NOMO-1 treated with DMSO at 0.1 percent for 48 hours (cell line): ENCODE results near the gene MTCH2.
"Not testable (repeated sequence)": the region's sequence is repeated elsewhere in the genome, so short reads cannot be mapped to it uniquely, and the experiment has no call there.

Experiments
- DNase-seq: peaks from one replicate; lab custom pipeline; 2025; ENCODE audit not compliant: unreplicated experiment; lab: John Stamatoyannopoulos, UW

MTCH2 gene

GRCh38 chr11:47642099-47642855 lies at the start of gene MTCH2:
Gene MTCH2 (minus strand): TSS chr11:47642559. CDS start chr11:47642465, 94 bp downstream.
- DNase-seq, result peak; percentile 96

- DNase-seq, result no peak
Observed at GRCh38 chr11:47691979-47692378, 49.6 kb upstream of the MTCH2 start.

- DNase-seq, result no peak
Observed at GRCh38 chr11:47689480-47689879, 47.1 kb upstream of the MTCH2 start.

- DNase-seq, result no peak
Observed at GRCh38 chr11:47688991-47689390, 46.6 kb upstream of the MTCH2 start.

- peak; percentile 50 for DNase-seq
Observed at GRCh38 chr11:47688111-47688510, 45.8 kb upstream of the MTCH2 start.

- not testable (repeated sequence) for DNase-seq
Observed at GRCh38 chr11:47686704-47687103, 44.3 kb upstream of the MTCH2 start.

GRCh38 chr11:47686151-47686550 lies 43.8 kb upstream of the MTCH2 start:
- no peak for DNase-seq

- no peak for DNase-seq
Observed at GRCh38 chr11:47675851-47676250, 33.5 kb upstream of the MTCH2 start.

- DNase-seq, result no peak
Observed at GRCh38 chr11:47672283-47672730, 29.9 kb upstream of the MTCH2 start.

GRCh38 chr11:47669856-47670255 lies 27.5 kb upstream of the MTCH2 start:
- no peak for DNase-seq

GRCh38 chr11:47668665-47669064 lies 26.3 kb upstream of the MTCH2 start:
- no peak for DNase-seq

GRCh38 chr11:47667555-47667954 lies 25.2 kb upstream of the MTCH2 start:
- DNase-seq, result no peak

GRCh38 chr11:47667135-47667534 lies 24.8 kb upstream of the MTCH2 start:
- no peak for DNase-seq

GRCh38 chr11:47664936-47665335 lies 22.6 kb upstream of the MTCH2 start:
- DNase-seq, result peak; percentile 47

GRCh38 chr11:47661245-47661644 lies 18.9 kb upstream of the MTCH2 start:
- DNase-seq, result no peak

GRCh38 chr11:47659276-47659675 lies 16.9 kb upstream of the MTCH2 start:
- DNase-seq, result no peak

GRCh38 chr11:47656260-47656885 lies 14.0 kb upstream of the MTCH2 start:
- DNase-seq, result no peak

GRCh38 chr11:47651818-47652469 lies 9.6 kb upstream of the MTCH2 start:
- no peak for DNase-seq

- DNase-seq, result no peak
Observed at GRCh38 chr11:47649276-47649675, 6.9 kb upstream of the MTCH2 start.

GRCh38 chr11:47646019-47646418 lies 3.7 kb upstream of the MTCH2 start:
- DNase-seq, result no peak

- DNase-seq, result no peak
Observed at GRCh38 chr11:47645500-47645899, 3.1 kb upstream of the MTCH2 start.

- peak; percentile 15 for DNase-seq
Observed at GRCh38 chr11:47641600-47642098, 710 bp downstream of the MTCH2 start.
